ENCODE data around the gene ZCCHC13. TPM values are rescaled to one million over a fixed set of nuclear protein-coding genes. Genes with fewer than 3 reads are reported as not detected.
"Not testable (repeated sequence)": the region's sequence is repeated elsewhere in the genome, so short reads cannot be mapped to it uniquely, and the experiment has no call there.

The ZCCHC13 gene
- total RNA-seq, 1 donor, result not detected

DNA sequence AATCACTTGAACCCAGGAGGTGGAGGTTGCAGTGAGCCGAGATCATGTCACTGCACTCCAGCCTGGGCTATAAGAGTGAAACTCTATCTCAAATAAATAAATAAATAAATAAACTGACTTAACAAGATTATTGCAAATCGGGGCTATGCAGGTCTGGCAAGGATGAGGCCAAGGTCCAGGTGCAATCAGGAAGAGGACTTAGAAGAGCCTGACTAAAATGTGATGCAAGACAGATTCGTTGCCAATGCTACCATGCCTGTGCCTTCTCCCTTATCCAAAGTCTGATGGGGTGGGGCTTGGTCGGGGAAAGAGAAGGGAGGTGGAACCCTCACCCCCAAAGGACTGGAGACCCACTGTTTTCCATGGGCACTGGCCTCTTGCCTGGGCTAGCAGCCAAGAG is 14.7 kb downstream of the ZCCHC13 start:
- H3K4me3 ChIP-seq (ENCODE audit: low read depth, low read length), result no peak overlapping the region
- no peak for DNase-seq (ENCODE audit: low read depth)
- TF ChIP-seq, protein P1, sequence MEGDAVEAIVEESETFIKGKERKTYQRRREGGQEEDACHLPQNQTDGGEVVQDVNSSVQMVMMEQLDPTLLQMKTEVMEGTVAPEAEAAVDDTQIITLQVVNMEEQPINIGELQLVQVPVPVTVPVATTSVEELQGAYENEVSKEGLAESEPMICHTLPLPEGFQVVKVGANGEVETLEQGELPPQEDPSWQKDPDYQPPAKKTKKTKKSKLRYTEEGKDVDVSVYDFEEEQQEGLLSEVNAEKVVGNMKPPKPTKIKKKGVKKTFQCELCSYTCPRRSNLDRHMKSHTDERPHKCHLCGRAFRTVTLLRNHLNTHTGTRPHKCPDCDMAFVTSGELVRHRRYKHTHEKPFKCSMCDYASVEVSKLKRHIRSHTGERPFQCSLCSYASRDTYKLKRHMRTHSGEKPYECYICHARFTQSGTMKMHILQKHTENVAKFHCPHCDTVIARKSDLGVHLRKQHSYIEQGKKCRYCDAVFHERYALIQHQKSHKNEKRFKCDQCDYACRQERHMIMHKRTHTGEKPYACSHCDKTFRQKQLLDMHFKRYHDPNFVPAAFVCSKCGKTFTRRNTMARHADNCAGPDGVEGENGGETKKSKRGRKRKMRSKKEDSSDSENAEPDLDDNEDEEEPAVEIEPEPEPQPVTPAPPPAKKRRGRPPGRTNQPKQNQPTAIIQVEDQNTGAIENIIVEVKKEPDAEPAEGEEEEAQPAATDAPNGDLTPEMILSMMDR (IDR thresholded peaks at IDR 0.05; ENCODE audit: insufficient read depth, low read depth, low read length), result no peak

DNA sequence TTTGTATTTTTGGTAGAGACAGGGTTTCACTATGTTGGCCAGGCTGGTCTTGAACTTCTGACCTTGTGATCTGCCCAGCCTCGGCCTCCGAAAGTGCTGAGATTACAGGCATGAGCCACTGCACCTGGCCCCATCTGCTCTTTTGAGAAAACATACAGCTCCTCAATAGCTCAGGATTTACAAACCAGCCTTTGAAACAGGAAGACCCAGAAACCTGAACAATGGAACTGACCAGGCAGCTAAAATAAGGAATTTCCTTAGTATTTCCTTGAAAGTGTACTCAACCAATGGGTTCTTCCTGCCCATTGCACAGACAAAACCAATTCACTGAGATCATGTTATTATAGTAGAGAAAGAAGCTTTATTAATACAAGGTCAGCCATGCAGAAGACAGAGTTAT is 15.3 kb downstream of the ZCCHC13 start:
- not testable (repeated sequence) for DNase-seq (ENCODE audit: low read depth); H3K4me3 ChIP-seq (ENCODE audit: low read depth, low read length)

DNA sequence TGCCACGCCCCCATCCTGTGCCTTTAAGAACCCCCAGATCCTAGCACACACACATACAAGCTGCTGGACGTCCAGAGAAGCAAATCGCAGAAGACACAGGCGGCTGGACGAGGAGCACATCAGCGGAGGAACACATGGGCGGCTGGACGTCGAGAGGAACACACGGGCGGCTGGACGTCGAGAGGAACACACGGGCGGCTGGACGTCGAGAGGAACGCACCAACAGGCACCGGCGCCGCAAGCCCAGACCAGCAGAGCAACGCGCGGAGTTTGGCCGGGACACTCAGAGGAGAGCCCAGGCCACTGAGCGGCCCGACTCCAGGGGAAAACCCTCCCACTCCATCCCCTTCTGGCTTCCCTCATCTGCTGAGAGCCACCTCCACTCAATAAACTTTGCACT is 17.2 kb downstream of the ZCCHC13 start:
- DNase-seq (ENCODE audit: low read depth), result no peak

DNA sequence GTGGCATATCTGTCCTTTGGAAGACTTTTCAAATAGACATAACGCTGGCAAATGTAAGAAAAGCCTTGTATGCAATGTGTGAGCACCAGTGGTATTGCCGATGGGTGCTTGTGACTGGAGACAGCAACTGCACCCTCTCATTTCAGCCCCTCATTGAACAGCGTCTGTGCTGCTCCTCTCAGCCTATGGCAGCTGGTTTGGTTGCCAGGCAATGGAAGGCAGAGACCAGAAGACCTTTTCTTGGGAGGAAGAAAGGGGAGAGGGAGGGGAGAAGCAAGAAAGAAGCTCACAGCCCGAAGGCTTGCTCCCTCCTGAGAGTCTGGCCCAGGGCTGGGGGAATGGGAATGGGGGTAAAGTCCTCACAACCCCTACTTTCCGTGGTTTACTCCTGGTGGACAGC is 20.2 kb downstream of the ZCCHC13 start:
- no peak for DNase-seq (ENCODE audit: low read depth)
- H3K4me3 ChIP-seq (ENCODE audit: low read depth, low read length), result no peak overlapping the region
- TF ChIP-seq, protein P1 (IDR thresholded peaks at IDR 0.05; ENCODE audit: insufficient read depth, low read depth, low read length), result no peak

More for the DNA sequence above, 17.2 kb downstream of the ZCCHC13 start:
- TF ChIP-seq, protein P1 (IDR thresholded peaks at IDR 0.05; ENCODE audit: insufficient read depth, low read depth, low read length), result no peak
- H3K4me3 ChIP-seq (ENCODE audit: low read depth, low read length), result no peak overlapping the region

DNA sequence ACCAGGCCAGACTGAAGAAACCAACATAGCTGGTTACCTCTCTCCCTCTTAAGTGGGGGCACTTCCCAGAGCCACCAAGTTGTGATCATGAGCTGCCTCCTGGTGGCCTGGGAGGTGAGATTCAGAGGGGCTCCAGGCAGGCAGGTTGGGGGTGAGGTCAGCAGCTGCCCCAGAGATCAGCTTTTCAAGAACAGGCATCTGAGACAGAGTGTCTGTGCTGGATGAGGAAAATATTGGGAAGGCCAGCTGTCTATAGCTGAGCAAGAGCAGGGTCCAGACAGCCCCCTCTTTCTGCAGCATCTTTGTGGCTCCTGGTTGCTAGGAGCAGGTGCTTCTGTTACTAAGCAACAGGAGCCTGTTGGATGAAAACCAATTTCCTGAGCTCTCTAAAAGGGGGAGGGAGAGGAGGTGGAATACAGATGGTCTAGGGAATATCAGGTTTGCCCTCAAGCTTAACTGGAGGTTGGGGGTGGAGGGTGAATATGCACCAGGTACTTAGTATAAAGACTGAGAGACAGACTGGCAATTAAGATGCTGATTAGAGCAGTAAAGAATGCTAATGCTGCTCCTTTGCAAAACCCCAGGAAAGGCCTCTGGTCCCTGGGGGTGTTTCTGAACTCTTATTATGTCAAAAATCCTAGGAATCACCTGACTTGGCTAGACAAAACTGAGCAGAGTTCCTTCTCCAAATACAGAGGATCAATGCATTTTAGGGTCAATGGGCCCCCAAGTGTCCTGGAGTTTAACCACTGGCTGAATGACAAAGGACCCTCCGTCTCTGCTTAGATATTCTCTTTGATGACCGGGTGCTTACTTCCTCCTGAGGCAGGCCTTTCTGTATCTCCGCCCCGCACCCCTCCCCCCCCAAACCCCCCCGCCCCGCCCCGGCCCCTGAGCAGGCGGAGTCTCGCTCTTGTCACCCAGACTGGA is 21.4 kb downstream of the ZCCHC13 start:
- TF ChIP-seq, protein P1 (IDR thresholded peaks at IDR 0.05; ENCODE audit: insufficient read depth, low read depth, low read length), result no peak
- no peak overlapping the region for H3K4me3 ChIP-seq (ENCODE audit: low read depth, low read length)
- no peak for DNase-seq (ENCODE audit: low read depth)

DNA sequence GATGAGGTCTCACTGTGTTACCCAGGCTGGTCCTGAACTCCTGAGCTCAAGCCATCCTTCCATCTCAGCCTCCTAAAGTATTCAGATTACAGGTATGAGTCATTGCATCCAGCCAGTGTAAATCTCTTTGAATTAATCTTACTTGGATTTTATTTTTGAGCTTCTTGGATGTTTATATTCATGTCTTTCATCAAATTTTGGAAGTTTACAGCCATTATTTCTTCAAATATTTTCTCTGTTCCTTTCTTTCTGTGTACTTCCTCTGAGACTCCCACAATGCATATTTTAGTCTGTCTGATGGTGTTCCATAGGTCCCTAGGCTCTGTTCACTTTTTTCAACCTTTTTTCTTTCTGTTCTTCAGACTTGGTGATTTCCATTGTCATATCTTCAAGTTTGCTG is 34.9 kb downstream of the ZCCHC13 start:
- no peak for DNase-seq (ENCODE audit: low read depth)
- TF ChIP-seq, protein P1 (IDR thresholded peaks at IDR 0.05; ENCODE audit: insufficient read depth, low read depth, low read length), result no peak
- no peak overlapping the region for H3K4me3 ChIP-seq (ENCODE audit: low read depth, low read length)

DNA sequence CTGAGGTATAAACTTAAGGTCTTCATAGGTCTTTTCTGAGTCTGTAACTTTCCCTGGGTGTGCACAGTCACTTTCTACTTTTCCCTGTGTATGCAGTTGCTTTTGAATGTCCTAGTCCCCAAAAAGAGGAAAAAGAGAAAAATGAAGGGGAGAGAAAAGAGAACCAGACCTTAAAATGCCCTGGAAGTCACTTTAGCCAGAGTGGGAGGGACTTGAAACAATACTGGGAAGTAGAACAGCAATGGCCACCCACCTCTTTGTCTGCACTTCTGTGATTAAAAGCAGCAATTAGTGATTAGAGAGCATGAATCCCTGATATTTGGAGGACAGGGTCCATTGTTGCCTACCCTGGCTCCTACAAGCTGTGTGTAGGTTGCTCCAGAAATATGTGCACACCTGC is 36.1 kb downstream of the ZCCHC13 start:
- TF ChIP-seq, protein P1 (IDR thresholded peaks at IDR 0.05; ENCODE audit: insufficient read depth, low read depth, low read length), result no peak
- H3K4me3 ChIP-seq (ENCODE audit: low read depth, low read length), result no peak overlapping the region
- DNase-seq (ENCODE audit: low read depth), result no peak

DNA sequence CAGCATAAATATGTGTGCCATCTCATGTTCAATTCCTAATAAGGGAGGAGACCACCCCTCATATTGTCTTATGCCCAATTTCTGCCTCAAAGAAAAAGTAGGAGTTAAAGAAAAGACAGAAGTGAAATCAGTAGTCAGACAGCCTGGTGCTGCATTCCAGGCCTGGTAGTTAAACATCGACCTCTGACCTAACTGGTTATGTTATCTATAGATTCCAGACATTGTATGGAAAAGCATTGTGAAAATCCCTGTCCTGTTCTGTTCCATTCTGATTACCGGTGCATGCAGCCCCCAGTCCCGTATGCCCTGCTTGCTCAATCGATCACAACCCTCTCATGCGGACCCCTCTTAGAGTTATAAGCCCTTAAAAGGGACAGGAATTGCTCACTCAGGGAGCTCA is 38.2 kb downstream of the ZCCHC13 start:
- not testable (repeated sequence) for H3K4me3 ChIP-seq (ENCODE audit: low read depth, low read length)
- DNase-seq (ENCODE audit: low read depth), result peak; percentile 10
